HG02938 (cell line): Measurements from ENCODE around the gene DOCK1.

ENCODE experiments used
- ATAC-seq: cut with Tn5 transposase; IDR thresholded peaks from one replicate; pipeline ENCODE4 v1.9.1; 2021; ENCODE audit warnings: mild to moderate bottlenecking, moderate library complexity; ENCODE audit not compliant: unreplicated experiment

Gene DOCK1

DNA sequence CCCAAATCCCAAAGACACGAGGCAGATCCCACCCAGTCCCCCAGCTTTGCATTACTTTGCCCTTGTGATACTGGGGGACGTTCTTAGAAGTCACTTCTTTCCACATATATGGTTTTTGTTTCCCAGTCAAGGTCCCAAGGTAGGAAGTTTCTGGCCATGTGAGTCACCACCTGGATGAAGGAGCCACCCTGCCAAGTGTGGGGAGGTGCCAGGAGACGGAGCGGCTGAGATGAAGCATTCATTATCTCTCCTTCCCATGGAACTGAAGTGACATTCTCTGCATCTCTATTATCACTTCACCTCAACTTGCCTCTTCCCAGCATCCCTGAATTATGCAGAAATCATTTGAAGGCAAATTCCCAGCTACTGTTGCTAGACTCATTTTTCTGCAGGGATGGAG lies 427.4 kb downstream of the DOCK1 start:
- ATAC-seq, result no peak

DNA sequence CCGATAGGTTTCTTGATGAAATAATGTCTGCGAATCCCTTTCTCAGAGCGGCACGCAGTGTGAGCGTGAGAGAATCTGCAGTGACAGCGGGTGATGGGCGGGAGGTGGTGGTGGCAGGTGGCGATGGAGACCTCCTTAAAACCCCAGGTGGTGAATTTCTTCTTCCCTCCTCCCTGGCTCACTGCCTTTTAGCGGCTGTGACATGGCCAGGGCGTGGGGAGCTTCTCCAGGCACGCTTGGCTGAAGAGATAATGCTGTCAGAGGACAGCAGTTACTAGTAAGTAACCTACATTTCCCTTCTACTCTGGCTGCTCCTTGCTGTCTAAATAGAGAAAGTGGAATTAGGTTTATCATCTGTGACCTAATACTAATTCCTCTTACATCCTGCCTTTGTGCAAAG lies 432.6 kb downstream of the DOCK1 start:
- no peak for ATAC-seq

DNA sequence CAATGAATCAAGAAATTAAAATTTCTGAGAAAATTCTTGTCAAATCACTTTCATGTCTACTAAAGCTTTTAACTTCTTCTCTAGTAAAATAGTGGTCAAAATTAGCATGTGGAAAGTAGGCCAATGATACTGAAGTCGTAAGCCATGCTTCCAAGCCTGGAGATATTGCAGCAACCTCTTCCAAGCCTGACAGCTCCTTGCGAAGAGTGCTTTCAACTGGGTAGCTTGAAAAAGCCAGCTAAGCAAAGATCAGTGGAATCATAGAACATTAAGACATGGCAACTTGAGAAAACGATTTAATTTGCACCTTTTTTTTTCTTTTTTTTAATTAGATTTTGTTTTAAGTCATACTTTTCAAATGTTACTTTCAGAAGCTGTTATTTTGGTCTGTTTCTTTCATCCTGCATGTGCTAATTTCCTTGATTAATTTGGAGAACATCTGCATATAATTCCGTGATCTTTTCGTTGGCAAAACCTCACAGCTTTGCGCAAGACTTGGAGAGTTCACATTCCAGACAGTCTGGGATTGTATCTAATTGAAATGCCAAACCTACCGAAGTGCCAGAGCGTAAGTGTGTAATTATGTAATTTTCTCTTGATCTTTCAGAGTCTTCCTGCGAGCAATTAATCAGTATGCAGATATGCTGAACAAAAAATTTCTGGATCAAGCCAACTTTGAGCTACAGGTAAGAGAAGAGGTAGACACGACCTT lies 433.3 kb downstream of the DOCK1 start:
- no peak for ATAC-seq

DNA sequence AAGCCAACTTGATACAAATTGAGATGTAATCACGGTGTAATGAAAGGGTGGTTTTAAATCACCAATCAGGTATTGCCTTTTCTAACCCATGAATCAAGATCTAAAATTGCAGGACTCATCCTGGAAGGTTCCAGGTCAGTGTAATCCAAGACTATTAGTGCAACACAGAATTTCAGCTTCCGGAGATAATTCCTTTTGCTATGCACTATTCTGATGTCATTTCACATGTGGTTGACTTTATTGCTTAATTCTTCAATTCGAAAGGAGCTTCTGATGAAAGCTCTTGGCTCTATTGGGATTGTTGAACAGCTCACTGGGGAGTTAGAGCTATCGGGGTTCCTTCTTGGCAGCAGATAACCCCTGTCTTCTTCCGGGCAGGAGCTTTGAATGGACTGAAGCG lies 438.6 kb downstream of the DOCK1 start:
- ATAC-seq, result no peak

DNA sequence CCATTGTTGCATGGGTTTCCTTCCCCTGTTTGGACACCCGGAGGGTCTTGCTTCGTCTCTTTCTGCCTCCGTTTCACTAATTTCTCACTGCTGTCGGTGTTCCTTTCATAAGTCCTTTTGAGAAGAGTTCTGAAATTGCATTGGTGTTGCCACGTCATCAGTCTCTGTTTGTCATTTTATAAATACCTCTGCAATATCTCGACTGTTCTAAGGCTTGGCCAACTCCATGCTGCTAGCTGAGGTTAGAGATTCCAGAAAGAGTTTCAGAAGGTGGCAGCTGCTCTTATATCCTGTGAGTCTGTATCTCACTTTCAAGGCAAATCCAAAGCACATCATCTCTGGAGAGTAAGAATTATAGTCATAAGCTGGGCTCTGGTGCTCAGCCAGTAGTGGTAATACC lies 439.1 kb downstream of the DOCK1 start:
- no peak for ATAC-seq

DNA sequence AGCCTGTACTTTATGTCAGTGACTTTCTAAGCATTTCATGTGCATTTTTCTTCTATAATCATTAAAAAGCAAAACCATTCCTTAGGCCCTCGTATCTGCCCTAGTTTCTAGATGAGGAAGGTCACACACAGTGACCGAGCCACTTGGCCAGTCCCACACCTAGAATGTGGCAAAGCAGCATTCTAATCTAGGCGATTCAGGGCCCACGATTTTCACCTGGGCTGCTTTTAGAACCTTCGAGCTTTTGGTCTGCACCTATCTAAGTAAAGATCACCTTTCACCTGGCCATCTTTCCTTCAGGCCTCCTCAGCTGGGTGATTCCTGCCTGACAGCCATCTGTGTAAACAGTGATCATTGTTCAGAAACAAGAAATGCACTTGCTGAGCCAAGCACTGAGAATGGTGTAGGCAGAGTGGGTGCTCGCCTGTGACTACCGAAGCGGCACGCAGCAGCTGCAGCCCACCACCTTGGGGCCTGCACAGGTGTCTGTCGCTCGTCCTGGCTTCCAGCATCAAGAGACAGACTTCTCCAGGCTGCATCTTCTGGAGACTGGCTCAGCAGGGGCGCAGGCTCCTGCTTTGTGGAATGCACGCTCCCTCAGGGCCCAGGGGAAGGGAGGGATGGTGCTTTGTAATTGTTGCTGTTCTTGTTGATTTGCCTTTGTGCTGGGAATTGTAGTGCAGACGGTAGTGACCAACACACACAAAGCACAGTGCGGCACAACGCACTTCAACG lies 440.2 kb downstream of the DOCK1 start:
- ATAC-seq, result no peak

DNA sequence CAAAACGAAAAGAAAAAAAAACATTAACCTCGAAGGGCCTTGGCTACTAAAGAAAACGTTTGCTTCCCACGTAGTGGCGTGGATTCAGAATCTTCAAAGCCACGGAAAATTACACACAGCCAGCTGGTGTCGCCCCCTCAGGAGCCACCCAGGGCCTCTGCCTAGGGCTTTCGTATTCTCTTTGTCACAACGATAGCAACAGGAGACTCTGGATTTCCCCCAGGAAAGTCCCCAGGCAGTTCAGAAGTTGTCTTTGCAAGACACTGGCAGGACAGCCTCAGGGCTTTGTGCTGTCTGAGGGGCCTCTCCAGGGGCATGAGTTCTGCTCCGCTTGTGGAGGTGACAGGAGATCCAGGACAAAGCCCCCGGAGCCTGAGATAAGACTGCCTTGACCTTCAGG lies 441.4 kb downstream of the DOCK1 start:
- ATAC-seq, result peak; percentile 68

DNA sequence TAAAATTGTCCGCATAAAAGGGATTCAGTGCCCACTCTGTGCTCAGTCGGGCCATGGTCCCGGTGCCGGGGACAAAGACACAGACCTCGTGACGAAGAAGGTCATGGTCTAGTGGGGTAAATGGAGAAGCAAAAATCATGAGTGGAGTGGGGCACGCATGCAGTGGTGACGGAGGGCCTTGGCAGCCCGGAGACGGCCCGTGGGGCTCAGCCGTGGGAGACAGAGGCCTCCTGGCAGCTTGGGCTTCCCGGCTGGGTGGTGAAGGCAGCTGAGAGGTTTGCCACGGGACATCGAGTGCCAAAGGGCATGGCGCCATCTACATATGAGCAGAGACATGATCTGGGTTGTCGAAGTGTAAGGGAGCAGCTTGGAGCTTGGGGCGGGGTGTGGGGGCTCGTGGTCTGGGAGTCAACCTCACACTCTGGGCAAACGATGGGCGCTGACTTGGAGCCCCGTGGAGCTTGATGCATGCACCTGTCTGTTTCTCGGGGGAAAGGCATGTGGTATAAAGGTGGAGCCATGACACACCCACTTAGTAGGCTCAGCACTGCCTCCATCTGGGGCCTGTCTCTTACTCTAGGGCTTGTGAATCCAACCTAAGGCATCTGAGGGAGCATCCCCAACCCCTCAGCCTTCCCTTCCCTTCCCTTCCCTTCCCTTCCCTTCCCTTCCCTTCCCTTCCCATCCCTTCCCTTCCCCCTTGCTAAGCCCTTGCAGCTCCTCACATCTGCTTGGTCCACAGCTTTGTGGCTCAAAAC lies 442.2 kb downstream of the DOCK1 start:
- ATAC-seq, result no peak

DNA sequence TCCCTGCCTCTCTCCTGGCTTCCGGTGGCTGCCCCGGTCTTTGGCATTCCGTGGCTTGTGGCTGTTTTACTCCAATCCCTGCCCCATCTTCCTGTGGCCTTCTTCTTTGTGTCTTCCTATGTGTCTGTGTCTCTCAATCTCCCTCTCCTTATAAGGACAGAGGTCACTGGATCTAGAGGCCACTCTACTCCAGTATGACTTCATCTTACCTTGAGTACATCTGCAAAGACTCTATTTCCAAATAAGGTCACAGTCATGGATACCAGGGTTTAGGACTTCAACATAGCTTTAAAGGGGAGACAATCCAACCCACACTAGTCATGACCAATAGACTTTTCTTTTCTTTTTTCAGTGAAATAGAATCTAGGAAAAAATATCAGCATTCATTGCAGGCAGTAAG lies 444.5 kb downstream of the DOCK1 start:
- ATAC-seq, result no peak

DNA sequence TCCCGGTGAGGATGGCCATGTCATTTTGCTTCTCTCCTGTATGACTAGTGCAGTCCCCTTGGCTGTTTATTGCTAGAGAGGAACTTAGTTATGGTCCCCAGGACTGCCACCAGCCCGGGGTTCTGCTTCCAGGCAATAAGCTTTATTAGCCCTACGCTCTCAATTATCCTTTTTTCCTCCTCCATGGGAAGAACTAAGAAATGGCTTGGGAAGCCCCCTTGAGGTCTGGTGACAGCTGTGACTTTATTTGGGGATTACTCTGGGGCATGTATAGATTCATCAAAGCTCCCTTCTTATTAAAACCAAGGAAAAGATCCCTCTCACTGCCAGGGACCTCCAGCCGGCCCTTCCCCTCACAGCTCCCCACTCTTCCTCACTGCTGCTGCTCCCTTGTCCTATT lies 446.3 kb downstream of the DOCK1 start:
- no peak for ATAC-seq

DNA sequence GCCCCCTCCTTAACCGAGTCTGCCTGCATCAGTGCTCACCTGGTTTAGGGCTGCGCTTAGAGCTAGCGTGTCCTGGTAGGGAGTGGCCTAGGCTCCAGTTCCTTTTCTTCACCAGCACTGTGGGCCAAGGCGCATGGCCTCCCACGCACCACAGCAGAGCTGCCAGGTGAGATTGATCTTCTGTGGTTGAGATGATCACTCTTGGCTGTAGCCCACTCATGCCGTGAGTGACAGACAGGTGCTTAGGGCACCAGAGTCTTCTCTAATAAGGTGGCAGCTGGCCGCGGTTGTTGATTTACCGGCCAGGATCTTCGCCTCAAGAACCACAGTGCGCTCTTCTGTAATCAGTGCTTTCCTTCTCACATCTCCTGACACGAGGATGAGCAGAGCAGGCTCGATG lies 448.3 kb downstream of the DOCK1 start:
- no peak for ATAC-seq

DNA sequence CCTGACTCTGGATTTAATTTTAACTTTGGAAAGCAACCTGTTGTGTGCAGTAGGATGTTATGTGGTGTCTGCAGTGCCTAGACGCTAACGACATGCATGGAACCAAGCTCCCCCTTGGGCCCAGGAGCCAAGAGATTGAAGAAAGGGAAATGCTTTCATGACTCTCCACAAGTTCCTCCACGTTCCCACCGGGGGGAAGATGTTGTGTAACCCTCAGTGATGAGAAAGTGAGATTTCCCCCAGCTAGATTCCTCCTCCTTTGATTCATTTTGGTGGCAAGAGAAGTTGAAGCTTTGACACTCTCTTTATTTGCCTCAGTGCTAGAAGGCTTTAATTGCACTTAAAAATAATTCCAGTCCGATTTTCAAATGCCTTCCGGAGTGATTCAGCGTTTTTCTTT lies 449.0 kb downstream of the DOCK1 start:
- ATAC-seq, result no peak

DNA sequence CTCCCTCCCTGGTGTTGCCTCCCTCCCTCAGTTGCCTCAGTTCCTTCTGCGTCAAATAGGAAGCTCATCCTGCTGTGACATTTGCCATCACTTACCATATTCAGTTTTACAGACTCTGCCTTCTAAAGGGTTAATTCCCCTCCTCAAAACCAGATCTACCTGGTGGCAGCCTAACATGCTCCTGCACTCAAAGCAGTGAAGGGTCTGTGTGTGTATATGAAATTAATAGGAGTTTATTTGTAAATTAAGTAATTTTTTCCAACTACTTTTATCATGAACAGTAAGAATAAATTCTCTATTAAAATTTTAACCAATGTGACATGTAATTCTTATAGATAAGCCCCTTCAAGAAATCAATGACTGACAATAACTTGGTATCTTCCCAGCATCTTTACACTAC lies 449.8 kb downstream of the DOCK1 start:
- ATAC-seq, result no peak

DNA sequence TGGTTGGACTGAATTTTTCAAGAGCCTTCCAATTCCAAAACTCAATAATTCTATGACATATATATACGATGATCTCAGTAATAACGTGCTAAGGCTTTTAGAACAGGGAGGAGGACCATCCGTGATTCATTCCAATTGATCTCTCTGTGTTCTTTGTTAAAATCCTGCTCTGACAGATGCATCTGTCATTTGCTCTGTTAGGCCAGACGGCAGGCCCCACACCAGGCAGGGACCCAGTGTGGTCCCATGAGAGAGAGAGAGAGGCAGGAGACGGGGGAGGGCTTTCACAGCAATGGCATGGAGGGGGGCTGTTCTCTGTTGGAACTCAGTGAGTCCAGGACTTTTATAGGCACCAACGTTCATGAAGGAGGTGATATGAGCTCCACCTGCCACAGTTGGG lies 451.1 kb downstream of the DOCK1 start:
- ATAC-seq, result no peak

DNA sequence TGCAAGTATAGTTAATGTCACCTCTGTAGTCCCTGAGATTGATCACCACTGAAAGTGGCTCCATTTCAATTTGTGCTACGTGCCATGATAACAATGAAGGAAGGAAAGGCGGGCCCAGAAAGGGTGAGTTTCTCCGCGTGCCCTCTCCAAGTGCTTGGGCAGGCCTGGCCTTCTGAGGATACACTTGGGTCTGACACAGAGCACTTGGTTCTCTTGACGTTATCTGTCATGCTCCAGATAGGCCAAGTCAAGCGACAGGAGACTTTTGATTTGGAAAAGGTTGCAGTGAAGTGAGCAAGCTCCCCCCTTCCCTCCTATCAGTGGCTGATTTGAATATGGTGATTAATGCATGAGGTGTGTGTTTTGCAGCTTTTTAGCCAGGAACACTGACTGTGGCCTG lies 452.0 kb downstream of the DOCK1 start:
- no peak for ATAC-seq

DNA sequence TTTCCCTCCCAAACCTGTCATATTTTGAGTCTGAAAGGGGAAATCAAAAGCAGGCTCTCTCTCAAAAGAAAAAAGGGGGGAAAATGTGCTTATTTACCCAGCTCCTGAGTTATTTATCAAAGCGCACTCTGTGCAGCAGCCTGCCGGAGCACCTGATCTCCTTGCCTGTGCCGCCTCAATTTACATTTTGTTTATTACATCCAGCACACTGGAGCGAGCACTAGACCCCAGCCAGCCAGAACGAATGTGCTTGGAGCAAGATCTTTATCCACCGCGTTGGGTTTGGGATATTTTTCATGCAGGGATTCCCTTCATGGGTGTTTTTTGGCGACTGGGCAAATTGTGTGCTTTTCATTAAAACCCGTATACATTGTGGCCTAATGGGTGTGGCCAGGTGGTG lies 453.1 kb downstream of the DOCK1 start:
- no peak for ATAC-seq

DNA sequence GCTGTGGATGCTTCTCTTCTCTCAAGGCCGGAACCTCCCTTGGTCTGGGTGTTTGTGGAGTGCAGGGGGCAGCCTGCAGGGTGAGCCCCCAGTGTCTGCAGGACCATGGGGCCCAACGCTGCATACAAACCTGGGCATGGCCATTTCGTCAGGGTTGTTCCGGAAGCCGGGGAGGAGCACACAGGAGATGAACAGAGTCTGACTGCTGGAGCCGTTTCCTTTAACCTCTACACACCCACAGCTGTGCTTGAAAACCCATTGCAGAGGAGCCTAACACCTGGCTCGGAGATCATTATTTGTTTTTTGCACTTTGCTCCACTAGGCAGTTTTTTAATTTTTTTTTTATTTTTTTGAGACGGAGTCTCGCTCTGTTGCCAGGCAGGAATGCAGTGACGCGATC lies 458.8 kb downstream of the DOCK1 start:
- ATAC-seq, result no peak

DNA sequence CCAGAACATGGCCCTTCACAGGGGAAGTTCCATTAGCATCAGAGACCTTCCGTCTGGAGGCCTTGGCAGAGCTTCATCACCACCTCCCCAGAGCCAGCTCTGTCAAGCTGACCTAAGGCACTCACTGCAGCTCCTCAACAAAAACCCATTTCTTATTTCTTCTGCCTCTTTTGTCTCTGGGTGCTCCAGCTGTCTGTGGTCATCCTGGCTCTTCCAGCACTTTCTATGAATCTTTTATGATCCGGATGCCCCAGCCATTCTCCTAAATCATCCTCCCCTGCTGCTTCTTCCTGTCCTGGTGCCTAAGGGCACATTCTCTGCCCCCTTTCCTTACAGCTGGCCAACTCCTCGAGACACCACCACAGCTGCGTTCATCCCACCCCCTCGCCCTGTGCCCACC lies 462.9 kb downstream of the DOCK1 start:
- ATAC-seq, result no peak

DNA sequence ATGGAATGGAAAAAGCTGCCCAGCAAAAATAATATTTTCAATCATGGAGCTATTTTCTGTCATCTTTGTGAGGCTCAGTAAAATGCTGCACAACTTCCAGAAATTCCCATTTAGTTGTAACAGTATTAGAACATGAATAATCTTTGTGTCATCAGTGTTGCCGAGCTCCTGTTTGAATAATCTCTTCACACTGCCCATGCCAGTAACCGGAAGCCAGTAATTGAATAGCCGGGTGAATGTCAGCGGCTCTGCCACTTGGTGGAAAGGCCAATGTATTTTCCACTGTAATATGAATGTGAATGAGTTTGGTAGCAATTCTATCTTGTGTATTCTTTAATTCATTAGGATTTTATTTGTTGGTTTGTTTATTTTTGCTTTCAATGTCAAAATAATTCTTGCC lies 463.7 kb downstream of the DOCK1 start:
- no peak for ATAC-seq

DNA sequence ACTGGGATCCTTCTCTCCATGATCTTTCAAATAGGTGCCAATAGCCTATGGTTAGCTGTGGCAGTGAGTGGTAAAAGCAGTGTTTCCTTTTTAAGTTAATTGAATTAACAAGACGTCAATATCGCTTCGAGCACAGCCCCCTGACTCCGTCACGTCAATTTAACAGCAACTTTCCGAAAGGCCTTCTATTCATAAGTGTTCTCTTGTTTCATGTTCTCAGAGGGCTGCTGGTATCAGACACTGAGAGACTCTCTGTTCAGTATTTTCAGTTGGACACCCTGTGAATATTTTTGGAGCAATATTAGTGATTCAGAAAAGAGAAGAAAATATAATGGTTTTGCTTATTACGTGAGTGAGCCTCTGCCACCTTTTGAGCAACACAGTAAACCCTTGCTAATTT lies 465.4 kb downstream of the DOCK1 start:
- ATAC-seq, result no peak

DNA sequence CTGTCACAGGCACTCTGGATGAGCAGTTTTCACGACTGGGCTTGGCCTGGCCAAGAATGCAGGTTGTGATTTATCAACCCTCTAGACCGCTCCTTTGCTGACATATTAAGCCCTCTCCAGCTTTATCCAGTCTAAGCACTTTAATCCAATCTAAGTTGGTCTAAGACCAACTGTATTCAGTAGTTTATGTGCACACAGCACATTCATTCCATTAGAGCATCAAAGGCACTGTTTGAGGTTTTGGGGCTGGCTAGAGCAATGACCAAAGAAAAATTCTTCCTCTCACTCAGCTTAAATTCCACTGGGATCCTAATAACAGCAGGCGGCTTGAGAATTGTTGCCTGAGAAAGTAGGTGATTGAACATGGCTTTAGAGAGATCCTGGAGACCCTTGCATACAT lies 467.1 kb downstream of the DOCK1 start:
- no peak for ATAC-seq

DNA sequence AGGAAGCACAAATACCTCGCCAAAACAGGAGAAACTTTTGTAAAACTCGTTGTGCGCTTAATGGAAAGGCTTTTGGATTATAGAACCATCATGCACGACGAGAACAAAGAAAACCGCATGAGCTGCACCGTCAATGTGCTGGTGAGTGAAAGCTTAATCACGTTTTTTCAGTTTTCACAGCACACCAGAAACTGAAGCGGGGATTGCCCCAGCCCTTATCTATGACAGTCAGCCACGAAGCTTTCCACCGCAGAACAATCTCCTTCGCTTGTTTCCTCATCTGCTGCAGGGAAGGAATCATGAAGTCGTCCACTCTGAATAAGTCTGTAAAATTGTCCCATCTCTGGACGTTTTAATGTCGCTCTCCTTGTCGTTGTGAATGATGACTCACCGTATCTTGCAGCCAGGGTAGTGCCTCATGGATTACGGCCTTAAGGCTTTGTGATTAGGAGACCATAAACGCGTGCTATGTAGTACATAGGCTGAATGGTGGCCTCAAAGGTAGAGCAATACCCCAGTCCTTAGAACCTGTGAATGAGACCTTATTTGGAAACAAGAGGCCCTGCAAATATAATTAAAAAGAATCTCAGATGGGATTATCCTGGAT lies 468.9 kb downstream of the DOCK1 start:
- no peak for ATAC-seq
